22Rv1 (cell line): ENCODE data around the gene ZSCAN18.

ENCODE experiments used
- CTCF ChIP-seq: fragments of 450-650 bp; IDR thresholded peaks from 2 replicates; pipeline ENCODE4 v1.5.1; 2017; ENCODE audit warnings: mild to moderate bottlenecking
- ZFX ChIP-seq: fragments of 450-650 bp; IDR thresholded peaks from 2 replicates; pipeline ENCODE4 v1.6.1; 2017; ENCODE audit warnings: antibody characterized with exemption, borderline replicate concordance

DNA sequence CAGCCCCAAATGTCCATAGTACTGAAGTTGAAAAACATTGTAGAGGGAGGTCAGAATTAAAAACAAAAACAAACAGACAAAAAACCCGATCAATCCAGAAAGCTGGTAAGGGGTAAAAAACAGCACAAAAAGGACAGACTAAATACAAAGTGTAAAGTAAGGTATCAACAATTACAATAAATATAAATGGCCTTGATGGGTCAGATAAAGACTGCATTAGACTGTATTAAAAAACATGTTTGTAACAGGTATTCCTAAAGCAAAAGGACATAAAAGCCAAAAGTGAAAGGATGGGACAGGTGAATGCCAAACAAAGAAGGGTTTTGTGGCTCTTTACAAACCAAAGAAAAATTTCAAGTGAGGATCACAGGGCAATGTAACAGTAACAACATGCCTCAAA, 36.2 kb upstream of the ZSCAN18 start:
- TF ChIP-seq CTCF (no peak), ZFX (no peak)
